Gastrocnemius medialis (tissue), 4 donors: Measurements from ENCODE around the gene HABP2. TPM values are rescaled to one million over a fixed set of nuclear protein-coding genes. Genes with fewer than 3 reads are reported as not detected.

Experiments used
- ATAC-seq, 2 donors: fragments of 150-250 bp; one replicate each; pipeline ENCODE4 v1.9.1; 2016
- DNase-seq, 2 donors: peaks; one replicate each; pipeline ENCODE4 v3.0.0-alpha.2; 2019
- H3K27ac ChIP-seq, 4 donors: fragments of 200-600 bp; sonication (generic); 1 replicate in 1 of 4; 2 replicates in 3 of 4; pipeline ENCODE4 v1.5.1; 2016 to 2018; ENCODE audit warnings: mild to moderate bottlenecking in 2 of 4, moderate library complexity in 1 of 4
- H3K27me3 ChIP-seq, 3 donors: fragments of 200-600 bp; sonication (generic) in 2 of 3; 1 replicate in 1 of 3; 2 replicates in 2 of 3; pipeline versions ENCODE4 v1.5.1 to v1.6.0; 2016 to 2019; ENCODE audit warnings: mild to moderate bottlenecking in 1 of 3, moderate library complexity in 1 of 3
- H3K36me3 ChIP-seq, 2 donors: fragments of 200-600 bp; sonication (generic) in 1 of 2; one replicate each; pipeline ENCODE4 v1.5.1; 2017 to 2018
- H3K4me1 ChIP-seq, 2 donors: fragments of 200-600 bp; sonication (generic) in 1 of 2; one replicate each; pipeline ENCODE4 v1.5.1; 2016 to 2017; ENCODE audit warnings: mild to moderate bottlenecking in 2 of 2
- H3K4me3 ChIP-seq, 4 donors: fragments of 200-600 bp; sonication (generic) in 3 of 4; 1 replicate in 1 of 4; 2 replicates in 3 of 4; pipeline ENCODE4 v1.5.1; 2016 to 2019; ENCODE audit warnings: mild to moderate bottlenecking in 2 of 4
- H3K9me3 ChIP-seq, 3 donors: fragments of 200-600 bp; sonication (generic) in 2 of 3; 1 replicate in 1 of 3; 2 replicates in 2 of 3; pipeline ENCODE4 v1.5.1; 2016 to 2019
- CTCF ChIP-seq, 5 experiments: fragments of 450-650 bp in 3 of 5; fragments of 200-600 bp in 2 of 5; sonication (generic) in 2 of 5; IDR thresholded peaks in 4 of 5; conservative IDR thresholded peaks in 1 of 5; 1 replicate in 4 of 5; 2 replicates in 1 of 5; pipeline ENCODE4 v1.5.1; 2016 to 2019; ENCODE audit warnings: antibody characterized with exemption in 5 of 5, mild to moderate bottlenecking in 3 of 5, moderate library complexity in 3 of 5
- POLR2A ChIP-seq, 2 donors: fragments of 450-650 bp; IDR thresholded peaks; one replicate each; pipeline ENCODE4 v1.6.1; 2017; ENCODE audit warnings: antibody characterized with exemption in 2 of 2, mild to moderate bottlenecking in 2 of 2, moderate library complexity in 2 of 2
- in situ Hi-C, 4 donors: fragments of 200-750 bp; cut with MboI; loops; one replicate each; pipeline versions ENCODE4 v1.15.0 to v1.8.0; 2017; ENCODE audit warnings: low sequenced_read_pairs in 4 of 4
- intact Hi-C: fragments of 100-400 bp; cut with DNase I; formaldehyde crosslinking; loops from one replicate; pipeline ENCODE4 v1.15.1; 2023; ENCODE audit warnings: low total_unique reads
- total RNA-seq, 4 donors: library from RNA; depleted of rRNA; stranded (reverse); fragments of >200 nt; gene quantifications; one replicate each; pipeline versions ENCODE4 v1.1.0 to v1.2.3, GENCODE V29; 2016

Gene HABP2
- total RNA-seq, 4 donors from 2014 or later = 0.26 to 0.60 TPM; not detected in 2

- ATAC-seq (no peak), DNase-seq (no peak)
- Histone ChIP-seq H3K4me1 (no peaks in the 10 kb centered on the region), H3K9me3 (no peaks in the 10 kb centered on the region), H3K27me3 (no peaks in the 10 kb centered on the region), H3K4me3 (no peak overlapping the region), H3K27ac (no peak overlapping the region), H3K36me3 (no peaks in the 10 kb centered on the region)
- intact Hi-C loops = no loop called here
- in situ Hi-C loops = no loop called here
- TF ChIP-seq POLR2A (IDR thresholded peaks at IDR 0.05) (no peak), CTCF (IDR thresholded peaks at IDR 0.05 in 4 of 5, conservative IDR thresholded peaks at IDR 0.05 in 1 of 5) (no peak)
Observed at GRCh38 chr10:113533801-113534200, 19.1 kb upstream of the HABP2 start.

- Histone ChIP-seq H3K4me1 (no peaks in the 10 kb centered on the region), H3K27me3 (no peaks in the 10 kb centered on the region), H3K9me3 (no peaks in the 10 kb centered on the region), H3K4me3 (no peak overlapping the region), H3K36me3 (no peaks in the 10 kb centered on the region), H3K27ac (no peak overlapping the region)
- intact Hi-C loops (no loop called here), in situ Hi-C loops (no loop called here)
- DNase-seq = no peak
- no peak for ATAC-seq
- TF ChIP-seq CTCF (IDR thresholded peaks at IDR 0.05 in 4 of 5, conservative IDR thresholded peaks at IDR 0.05 in 1 of 5) (no peak), POLR2A (IDR thresholded peaks at IDR 0.05) (no peak)
Observed at GRCh38 chr10:113534423-113534822, 18.4 kb upstream of the HABP2 start.

- Histone ChIP-seq H3K36me3 (no peaks in the 10 kb centered on the region), H3K4me3 (no peak overlapping the region), H3K4me1 (peaks cover 13 to 16% of the 10 kb centered on the region in 2 donors), H3K27ac (no peak overlapping the region), H3K9me3 (no peaks in the 10 kb centered on the region), H3K27me3 (no peaks in the 10 kb centered on the region)
- no peak for DNase-seq
- in situ Hi-C loops = no loop called here
- TF ChIP-seq CTCF (IDR thresholded peaks at IDR 0.05 in 4 of 5, conservative IDR thresholded peaks at IDR 0.05 in 1 of 5) (no peak), POLR2A (IDR thresholded peaks at IDR 0.05) (no peak)
- intact Hi-C loops = no loop called here
- ATAC-seq = no peak
Observed at GRCh38 chr10:113537672-113538071, 15.2 kb upstream of the HABP2 start.

- no peak for ATAC-seq
Observed at GRCh38 chr10:113538151-113538550, 14.7 kb upstream of the HABP2 start.

More at GRCh38 chr10:113538151-113538550, 14.7 kb upstream of the HABP2 start:
- TF ChIP-seq POLR2A (IDR thresholded peaks at IDR 0.05) (no peak), CTCF (IDR thresholded peaks at IDR 0.05 in 4 of 5, conservative IDR thresholded peaks at IDR 0.05 in 1 of 5) (no peak)
- no peak for DNase-seq
- in situ Hi-C loops (no loop called here), intact Hi-C loops (no loop called here)
- H3K36me3 ChIP-seq = no peaks in the 10 kb centered on the region
- no peak overlapping the region for H3K4me3 ChIP-seq
- H3K4me1 ChIP-seq = peaks cover 13 to 16% of the 10 kb centered on the region in 2 donors
- H3K9me3 ChIP-seq = no peaks in the 10 kb centered on the region
- no peak overlapping the region for H3K27ac ChIP-seq
- H3K27me3 ChIP-seq = no peaks in the 10 kb centered on the region
